GM08714 (cell line): ENCODE measurements around the gene DSTYK.
"Not testable (repeated sequence)": the region's sequence is repeated elsewhere in the genome, so short reads cannot be mapped to it uniquely, and the experiment has no call there.

Experiments used
- H3K4me3 ChIP-seq: fragments of 200-500 bp; sonication (Bioruptor generic); 2 replicates; pipeline ENCODE4 v1.5.1; 2014; ENCODE audit warnings: mild to moderate bottlenecking, low read length, inconsistent platforms
- ZNF274 ChIP-seq: IDR thresholded peaks from 2 replicates; pipeline ENCODE4 v1.6.1; 2012; ENCODE audit warnings: mild to moderate bottlenecking, low read depth, low read length

Gene DSTYK

GRCh38 chr1:205246351-205247119, 35.0 kb upstream of the DSTYK start:
- TF ChIP-seq ZNF274 = no peak
- H3K4me3 ChIP-seq = no peak overlapping the region

- no peak for TF ChIP-seq ZNF274
- H3K4me3 ChIP-seq = no peak overlapping the region
Measured at GRCh38 chr1:205245096-205245495, 33.6 kb upstream of the DSTYK start.

GRCh38 chr1:205244384-205244783, 32.9 kb upstream of the DSTYK start:
- no peak for TF ChIP-seq ZNF274
- no peak overlapping the region for H3K4me3 ChIP-seq

- no peak for TF ChIP-seq ZNF274
- H3K4me3 ChIP-seq = no peak overlapping the region
Measured at GRCh38 chr1:205243350-205244191, 32.1 kb upstream of the DSTYK start.

- no peak overlapping the region for H3K4me3 ChIP-seq
- no peak for TF ChIP-seq ZNF274
Measured at GRCh38 chr1:205241366-205242030, 30.0 kb upstream of the DSTYK start.

- no peak for TF ChIP-seq ZNF274
- H3K4me3 ChIP-seq = no peak overlapping the region
Measured at GRCh38 chr1:205240569-205240968, 29.1 kb upstream of the DSTYK start.

- TF ChIP-seq ZNF274 = no peak
- H3K4me3 ChIP-seq = no peak overlapping the region
Measured at GRCh38 chr1:205240118-205240517, 28.6 kb upstream of the DSTYK start.

- H3K4me3 ChIP-seq = no peak overlapping the region
- no peak for TF ChIP-seq ZNF274
Measured at GRCh38 chr1:205239078-205239477, 27.6 kb upstream of the DSTYK start.

GRCh38 chr1:205237526-205238484, 26.3 kb upstream of the DSTYK start:
- no peak overlapping the region for H3K4me3 ChIP-seq
- TF ChIP-seq ZNF274 = no peak

- H3K4me3 ChIP-seq = no peak overlapping the region
- TF ChIP-seq ZNF274 = no peak
Measured at GRCh38 chr1:205236951-205237475, 25.5 kb upstream of the DSTYK start.

GRCh38 chr1:205236526-205236925, 25.0 kb upstream of the DSTYK start:
- TF ChIP-seq ZNF274 = no peak
- H3K4me3 ChIP-seq = no peak overlapping the region

GRCh38 chr1:205235951-205236350, 24.4 kb upstream of the DSTYK start:
- H3K4me3 ChIP-seq = no peak overlapping the region
- TF ChIP-seq ZNF274 = no peak

- not testable (repeated sequence) for H3K4me3 ChIP-seq
Measured at GRCh38 chr1:205233986-205234385, 22.5 kb upstream of the DSTYK start.
